ENCODE measurements around the gene CEPT1. TPM values are rescaled to one million over a fixed set of nuclear protein-coding genes. Genes with fewer than 3 reads are reported as not detected.

Gene CEPT1
- polyA plus RNA-seq, 1 of the 3 experiments (the other 2 are of a cell fraction), result 11.6 TPM

GRCh38 chr1:111198836-111199235 is 58.8 kb downstream of the CEPT1 start (continued):
- no peak for TF ChIP-seq REST (IDR thresholded peaks at IDR 0.05; ENCODE audit: low read depth, low read length)
- no peak for TF ChIP-seq TEAD4 (IDR thresholded peaks at IDR 0.05; ENCODE audit: borderline replicate concordance, insufficient read depth)
- TF ChIP-seq PBX3 (IDR thresholded peaks at IDR 0.05), result no peak
- TF ChIP-seq SIN3A (IDR thresholded peaks at IDR 0.05; ENCODE audit: borderline replicate concordance, low read depth, low read length), result no peak

- H3K27ac ChIP-seq (ENCODE audit: low read depth in 2 of 2, low read length in 1 of 2), result no peak overlapping the region
- no peak for DNase-seq
- CTCF ChIA-PET, result interaction anchor here (1.7 to 2.2 kb wide), 2 partner anchors 24 to 201 kb away, joined by 4 to 9 read pairs; no protein-coding TSS in a partner anchor
- H3K9me3 ChIP-seq, result no peaks in the 10 kb centered on the region
- H3K9me2 ChIP-seq, result no peaks in the 10 kb centered on the region
- no peaks in the 10 kb centered on the region for H3K79me2 ChIP-seq (ENCODE audit: insufficient read depth)
- WGBS (ENCODE audit: low lambda C conversion rate), result 49% methylated on average over 3 of the region's 3 CpGs
- no peak overlapping the region for H3K4me2 ChIP-seq
- H4K20me1 ChIP-seq (ENCODE audit: insufficient read depth), result no peaks in the 10 kb centered on the region
- H3K4me1 ChIP-seq (ENCODE audit: control insufficient read depth in 1 of 2, insufficient read depth in 2 of 2, low read depth in 1 of 2, low read length in 1 of 2), result no peaks in the 10 kb centered on the region; a peak in 1 of 4 replicates
- no peak overlapping the region for H3K9ac ChIP-seq
- no peaks in the 10 kb centered on the region for H3K36me3 ChIP-seq (replicated peaks in 1 of 2; ENCODE audit: control insufficient read depth in 1 of 2, insufficient read depth in 2 of 2, low read length in 1 of 2)
- H3F3A ChIP-seq (replicated peaks; ENCODE audit: insufficient read depth), result no peaks in the 10 kb centered on the region
- no peak overlapping the region for H2AFZ ChIP-seq (ENCODE audit: low read depth)
- no peak for TF ChIP-seq GATA2 (CRISPR knock-in tag; IDR thresholded peaks at IDR 0.05)
- no peak for TF ChIP-seq RAD21 (IDR thresholded peaks at IDR 0.05; ENCODE audit: low read length)
- TF ChIP-seq YY1 (IDR thresholded peaks at IDR 0.05; ENCODE audit: low read depth), result no peak
- no peak for TF ChIP-seq EZH2phosphoT487 (IDR thresholded peaks at IDR 0.05; ENCODE audit: borderline replicate concordance, low read depth)
- no peak for TF ChIP-seq FOXJ3 (CRISPR knock-in tag; IDR thresholded peaks at IDR 0.05)
- no peak for TF ChIP-seq FOSL2 (IDR thresholded peaks at IDR 0.05; ENCODE audit: borderline replicate concordance, low read depth)
- no peak for TF ChIP-seq SMC3 (IDR thresholded peaks at IDR 0.05; ENCODE audit: low read depth, low read length)
- no peak for TF ChIP-seq USF2 (IDR thresholded peaks at IDR 0.05; ENCODE audit: borderline replicate concordance, low read depth, low read length)
- no peak for TF ChIP-seq REST (IDR thresholded peaks at IDR 0.05; ENCODE audit: low read depth, low read length)
- no peak for TF ChIP-seq ELF1 (IDR thresholded peaks at IDR 0.05)
- no peak for TF ChIP-seq IRF3 (IDR thresholded peaks at IDR 0.05; ENCODE audit: low read depth, low read length)
- no peak for TF ChIP-seq TEAD4 (IDR thresholded peaks at IDR 0.05; ENCODE audit: borderline replicate concordance, insufficient read depth)
- no peak for TF ChIP-seq NFIC (IDR thresholded peaks at IDR 0.05; ENCODE audit: borderline replicate concordance)
- no peak for TF ChIP-seq TCF12 (IDR thresholded peaks at IDR 0.05)
- POLR2A ChIA-PET, result interaction anchor here (0.8 kb wide), 1 partner anchor 60 kb away, joined by 3 read pairs; no protein-coding TSS in a partner anchor
- H3K4me3 ChIP-seq (ENCODE audit: low read depth in 2 of 2, low read length in 1 of 2), result no peak overlapping the region
- no peaks in the 10 kb centered on the region for H3K27me3 ChIP-seq (ENCODE audit: insufficient read depth)
Observed at GRCh38 chr1:111199329-111199728, 59.3 kb downstream of the CEPT1 start.
